HG03135 (cell line): ENCODE data around the gene ZFHX2.
A peak's percentile ranks its signal among the peaks of the same experiment; 100 is the strongest.

Source experiments
- ATAC-seq: cut with Tn5 transposase; IDR thresholded peaks from one replicate; pipeline ENCODE4 v1.9.1; 2021; ENCODE audit warnings: mild to moderate bottlenecking, moderate library complexity; ENCODE audit not compliant: unreplicated experiment

Gene ZFHX2

GRCh38 chr14:23561873-23562821 lies 10.6 kb upstream of the ZFHX2 start:
- no peak for ATAC-seq

GRCh38 chr14:23561259-23561658 lies 9.7 kb upstream of the ZFHX2 start:
- no peak for ATAC-seq

GRCh38 chr14:23559926-23560520 lies 8.5 kb upstream of the ZFHX2 start:
- no peak for ATAC-seq

- ATAC-seq: no peak
Observed at GRCh38 chr14:23559010-23559925, 7.7 kb upstream of the ZFHX2 start.

GRCh38 chr14:23558346-23559009 lies 6.9 kb upstream of the ZFHX2 start:
- no peak for ATAC-seq

GRCh38 chr14:23557946-23558345 lies 6.4 kb upstream of the ZFHX2 start:
- no peak for ATAC-seq

GRCh38 chr14:23557521-23557920 lies 6.0 kb upstream of the ZFHX2 start:
- ATAC-seq: no peak

GRCh38 chr14:23556700-23557440 lies 5.3 kb upstream of the ZFHX2 start:
- ATAC-seq: no peak

GRCh38 chr14:23555882-23556699 lies 4.5 kb upstream of the ZFHX2 start, which contains the start of gene THTPA:
Gene THTPA (plus strand): TSS chr14:23556271. CDS start chr14:23556758, 487 bp downstream.
- ATAC-seq: peak; percentile 88

GRCh38 chr14:23555533-23555881 lies 3.9 kb upstream of the ZFHX2 start:
- ATAC-seq: no peak

GRCh38 chr14:23550812-23551265 lies 726 bp downstream of the ZFHX2 start:
- no peak for ATAC-seq

GRCh38 chr14:23550131-23550811 lies 1.3 kb downstream of the ZFHX2 start:
- no peak for ATAC-seq

GRCh38 chr14:23548351-23549318 lies 2.9 kb downstream of the ZFHX2 start:
- no peak for ATAC-seq

GRCh38 chr14:23547924-23548323 lies 3.6 kb downstream of the ZFHX2 start:
- no peak for ATAC-seq

GRCh38 chr14:23546450-23547035 lies 5.0 kb downstream of the ZFHX2 start:
- no peak for ATAC-seq

- no peak for ATAC-seq
Observed at GRCh38 chr14:23545740-23546365, 5.7 kb downstream of the ZFHX2 start.
